HG03097 (cell line): ENCODE data around the gene NUAK2.

Experiments used
- ATAC-seq: cut with Tn5 transposase; IDR thresholded peaks from one replicate; pipeline ENCODE4 v1.9.1; 2021; ENCODE audit not compliant: unreplicated experiment, low FRiP score

Gene NUAK2

GRCh38 chr1:205323794-205324193 is 2.2 kb upstream of the NUAK2 start:
- ATAC-seq, result no peak

GRCh38 chr1:205321959-205322283 is 376 bp upstream of the NUAK2 start:
- ATAC-seq, result no peak

- no peak for ATAC-seq
These were observed 2.2 kb downstream of the NUAK2 start for GRCh38 chr1:205319081-205320018.

GRCh38 chr1:205318231-205318991 is 3.1 kb downstream of the NUAK2 start:
- ATAC-seq, result no peak

GRCh38 chr1:205317311-205317917 is 4.1 kb downstream of the NUAK2 start:
- ATAC-seq, result no peak

- ATAC-seq, result no peak
These were observed 5.4 kb downstream of the NUAK2 start for GRCh38 chr1:205316161-205316566.

GRCh38 chr1:205315008-205315618 is 6.4 kb downstream of the NUAK2 start:
- ATAC-seq, result no peak

- ATAC-seq, result no peak
These were observed 7.8 kb downstream of the NUAK2 start for GRCh38 chr1:205313563-205314308.

GRCh38 chr1:205312866-205313562 is 8.5 kb downstream of the NUAK2 start:
- ATAC-seq, result no peak

GRCh38 chr1:205310976-205311704 is 10.4 kb downstream of the NUAK2 start:
- no peak for ATAC-seq

- ATAC-seq, result no peak
These were observed 11.8 kb downstream of the NUAK2 start for GRCh38 chr1:205309741-205310140.

GRCh38 chr1:205306929-205307566 is 14.5 kb downstream of the NUAK2 start:
- ATAC-seq, result no peak

- no peak for ATAC-seq
These were observed 16.9 kb downstream of the NUAK2 start for GRCh38 chr1:205304695-205305070.

GRCh38 chr1:205304046-205304694 is 17.4 kb downstream of the NUAK2 start:
- no peak for ATAC-seq

- no peak for ATAC-seq
These were observed 18.2 kb downstream of the NUAK2 start for GRCh38 chr1:205303247-205303888.

GRCh38 chr1:205301842-205302588 is 19.5 kb downstream of the NUAK2 start:
- ATAC-seq, result no peak
